GM19438 (cell line): ENCODE results near the gene TFAP2E.

Experiments used
- ATAC-seq: cut with Tn5 transposase; IDR thresholded peaks from one replicate; pipeline ENCODE4 v1.9.1; 2021; ENCODE audit warnings: low read depth; ENCODE audit not compliant: unreplicated experiment

Gene TFAP2E

DNA sequence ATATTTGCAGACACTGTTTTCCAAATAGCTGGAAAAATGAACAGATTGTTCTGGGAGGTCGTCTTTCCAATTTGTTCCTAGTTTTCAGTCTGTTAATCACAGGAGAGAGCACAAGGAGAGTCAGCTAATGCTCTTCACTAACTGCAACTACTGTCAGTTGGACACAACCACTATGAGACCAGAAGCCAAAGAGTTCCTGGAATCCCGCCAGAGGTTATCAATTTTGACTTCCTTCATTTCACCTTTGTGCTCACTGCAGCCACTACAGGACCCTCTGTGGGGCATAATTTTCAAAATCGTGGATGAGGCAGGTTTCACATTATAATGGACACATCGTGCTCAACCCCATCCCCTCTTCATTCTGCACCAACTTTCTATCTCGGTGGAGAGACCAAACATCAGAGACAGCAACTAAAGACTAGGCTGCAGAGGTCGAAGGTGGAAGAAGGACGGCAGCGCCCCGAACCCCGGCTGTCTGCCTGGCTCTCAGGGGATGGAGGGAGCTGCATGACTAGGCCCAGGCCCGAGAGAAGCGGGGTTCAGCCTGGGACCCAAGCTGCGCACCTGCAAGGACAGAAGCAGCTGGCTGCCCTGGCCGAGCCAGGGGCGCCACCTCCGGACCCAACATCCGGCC lies 16.5 kb upstream of the TFAP2E start:
- ATAC-seq = no peak

DNA sequence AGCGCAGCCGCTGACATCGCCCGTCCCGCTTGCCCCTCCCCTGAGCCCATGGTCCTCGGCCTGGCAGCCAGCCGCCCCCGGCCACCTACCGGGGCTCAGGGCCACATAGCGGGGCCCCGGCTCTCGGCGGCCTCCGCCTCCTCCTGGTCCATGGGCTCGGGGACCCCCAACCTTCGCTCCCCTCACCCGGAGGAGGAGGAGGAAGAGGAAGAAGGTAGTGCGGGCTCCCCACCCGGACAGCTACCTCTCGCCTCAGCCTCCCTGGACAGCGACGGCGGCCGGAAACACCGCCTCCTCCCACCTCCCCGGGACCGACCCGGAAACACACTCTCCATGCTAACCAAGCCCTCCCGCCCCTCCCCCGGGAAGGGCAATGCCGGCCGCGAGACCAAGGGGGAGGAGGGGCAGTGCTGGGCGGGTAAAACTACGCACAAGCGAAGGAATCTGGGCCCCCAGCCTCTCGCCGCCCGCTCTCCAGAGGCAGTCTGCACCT lies 15.9 kb upstream of the TFAP2E start, which contains the start of gene KIAA0319L:
Gene KIAA0319L (minus strand): TSS at position 286 of the 493 bp plus-strand sequence. CDS start 2,912 bp downstream, outside the sequence.
- ATAC-seq = peak; percentile 83

DNA sequence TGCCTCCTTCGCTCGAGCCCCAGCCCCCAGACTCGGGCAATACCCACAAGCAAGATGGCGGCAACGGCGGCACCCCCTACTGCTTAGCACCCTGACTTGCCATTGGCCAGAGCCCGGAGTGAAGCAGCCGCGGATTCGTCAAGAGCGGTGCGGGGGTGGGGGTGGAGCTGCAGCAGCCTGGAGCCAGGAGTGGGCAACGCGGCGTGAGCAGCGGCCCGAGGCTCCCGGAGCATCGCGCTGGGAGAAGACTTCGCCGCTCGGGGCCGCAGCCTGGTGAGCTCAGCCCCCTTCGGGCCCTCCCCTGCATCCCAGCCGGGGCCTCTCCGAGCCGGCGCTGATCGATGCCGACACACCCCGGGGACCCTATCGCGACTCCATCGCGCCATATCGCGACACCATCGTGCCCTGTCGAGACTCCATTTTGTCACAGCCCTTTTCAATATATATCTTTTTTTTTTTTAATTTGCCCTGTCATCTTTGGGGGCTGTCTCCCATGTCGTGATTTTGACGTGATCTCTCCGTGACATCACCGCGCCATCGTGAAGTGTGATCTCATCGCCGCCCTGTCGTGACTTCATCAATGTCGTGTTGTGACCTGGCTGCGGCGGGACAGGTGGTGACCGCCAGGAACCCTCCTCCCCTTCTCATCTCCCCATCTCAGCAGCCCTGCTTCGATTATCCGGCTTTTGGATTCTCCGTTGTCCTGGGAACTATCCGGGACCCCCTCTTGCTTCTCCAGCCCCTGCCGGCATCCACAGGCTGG lies 15.3 kb upstream of the TFAP2E start, which contains the start of gene NCDN:
Gene NCDN (plus strand): TSS at position 189 of the 763 bp plus-strand sequence. CDS start 392 bp downstream, at position 581.
- peak; percentile 84 for ATAC-seq

DNA sequence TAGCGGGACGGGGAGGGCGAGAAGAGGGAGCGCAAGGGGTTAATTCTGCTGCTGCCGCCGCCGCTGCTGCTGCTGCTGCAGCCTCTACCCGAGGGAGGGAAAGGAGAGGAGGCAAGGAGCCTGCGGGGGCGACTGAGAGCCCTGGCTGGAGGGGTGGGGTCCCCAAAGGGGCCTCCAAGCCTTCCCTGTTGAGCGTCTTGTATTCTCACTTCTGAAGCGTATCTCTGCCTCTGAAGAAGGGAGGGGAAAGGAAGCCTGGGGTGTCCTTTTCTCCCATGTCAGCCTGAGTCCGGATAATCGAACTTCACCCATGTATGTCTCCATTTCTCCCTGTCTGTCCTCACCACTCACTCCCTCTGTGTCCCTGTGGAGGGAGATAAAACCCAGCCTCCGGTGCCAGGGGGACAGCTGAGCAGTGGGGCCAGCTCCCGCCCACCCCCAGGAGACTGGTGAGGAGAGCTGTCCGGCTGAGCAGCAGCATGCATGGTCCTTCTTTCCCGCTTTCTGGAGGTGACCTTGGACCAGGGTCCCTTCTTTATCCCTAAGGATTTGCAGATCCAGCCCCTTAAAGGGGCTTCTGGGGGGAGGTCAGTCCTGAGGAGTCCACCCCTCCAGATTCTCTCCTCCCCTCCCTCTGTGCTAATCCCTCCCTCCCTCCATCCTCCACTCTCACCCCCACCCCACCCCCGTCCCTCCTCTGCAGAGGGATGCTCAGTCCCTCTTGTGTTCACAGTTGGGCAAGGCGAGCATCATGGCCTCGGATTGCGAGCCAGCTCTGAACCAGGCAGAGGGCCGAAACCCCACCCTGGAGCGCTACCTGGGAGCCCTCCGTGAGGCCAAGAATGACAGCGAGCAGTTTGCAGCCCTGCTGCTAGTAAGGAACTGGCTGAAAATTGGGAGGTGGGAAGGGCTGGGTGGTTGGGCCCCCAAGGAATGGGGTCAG lies 14.5 kb upstream of the TFAP2E start:
- no peak for ATAC-seq

DNA sequence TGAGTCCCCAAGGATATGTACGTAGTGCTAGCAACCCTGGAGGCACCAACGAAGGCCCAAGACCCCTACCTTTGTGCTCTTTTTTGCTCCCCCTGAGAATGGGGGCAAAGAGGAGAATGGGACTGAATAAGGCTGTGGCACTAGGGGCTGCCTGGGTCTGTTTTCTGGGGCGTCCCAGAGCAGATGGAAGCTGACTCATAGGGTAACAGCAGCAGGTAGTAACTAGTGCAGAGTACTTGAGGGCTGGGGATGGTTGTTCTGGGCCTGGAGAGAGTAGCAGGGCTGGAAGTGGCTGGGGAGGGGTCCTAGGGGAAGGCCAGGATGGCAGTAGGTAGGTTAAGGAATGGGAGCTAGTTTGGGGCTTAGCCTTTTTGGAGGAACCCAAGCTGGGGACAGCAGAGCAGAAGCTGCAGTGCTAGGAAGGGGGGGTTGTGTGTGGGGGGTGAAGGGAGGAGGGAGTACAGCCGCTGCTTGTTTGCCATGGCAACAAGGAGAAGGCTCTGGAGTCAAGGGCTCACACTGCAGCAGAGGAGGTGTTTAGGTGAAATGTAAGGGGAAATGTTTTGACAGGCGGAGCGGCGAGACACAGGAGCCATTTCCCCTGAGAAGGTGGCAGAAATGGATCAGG lies 13.7 kb upstream of the TFAP2E start:
- ATAC-seq = no peak

DNA sequence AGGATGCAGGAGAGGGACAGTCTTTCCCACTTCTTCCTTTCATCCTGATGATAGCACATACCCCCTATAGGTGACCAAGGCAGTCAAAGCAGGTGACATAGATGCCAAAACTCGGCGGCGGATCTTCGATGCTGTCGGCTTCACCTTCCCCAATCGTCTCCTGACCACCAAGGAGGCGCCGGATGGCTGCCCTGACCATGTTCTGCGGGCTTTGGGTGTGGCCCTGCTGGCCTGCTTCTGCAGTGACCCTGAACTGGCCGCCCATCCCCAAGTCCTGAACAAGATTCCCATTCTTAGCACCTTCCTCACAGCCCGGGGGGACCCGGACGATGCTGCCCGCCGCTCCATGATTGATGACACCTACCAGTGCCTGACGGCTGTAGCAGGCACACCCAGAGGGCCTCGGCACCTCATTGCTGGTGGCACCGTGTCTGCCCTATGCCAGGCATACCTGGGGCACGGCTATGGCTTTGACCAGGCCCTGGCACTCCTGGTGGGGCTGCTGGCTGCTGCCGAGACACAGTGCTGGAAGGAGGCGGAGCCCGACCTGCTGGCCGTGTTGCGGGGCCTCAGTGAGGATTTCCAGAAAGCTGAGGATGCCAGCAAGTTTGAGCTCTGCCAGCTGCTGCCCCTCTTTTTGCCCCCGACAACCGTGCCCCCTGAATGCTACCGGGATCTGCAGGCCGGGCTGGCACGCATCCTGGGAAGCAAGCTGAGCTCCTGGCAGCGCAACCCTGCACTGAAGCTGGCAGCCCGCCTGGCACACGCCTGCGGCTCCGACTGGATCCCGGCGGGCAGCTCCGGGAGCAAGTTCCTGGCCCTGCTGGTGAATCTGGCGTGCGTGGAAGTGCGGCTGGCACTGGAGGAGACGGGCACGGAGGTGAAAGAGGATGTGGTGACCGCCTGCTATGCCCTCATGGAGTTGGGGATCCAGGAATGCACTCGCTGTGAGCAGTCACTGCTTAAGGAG lies 12.6 kb upstream of the TFAP2E start:
- no peak for ATAC-seq

DNA sequence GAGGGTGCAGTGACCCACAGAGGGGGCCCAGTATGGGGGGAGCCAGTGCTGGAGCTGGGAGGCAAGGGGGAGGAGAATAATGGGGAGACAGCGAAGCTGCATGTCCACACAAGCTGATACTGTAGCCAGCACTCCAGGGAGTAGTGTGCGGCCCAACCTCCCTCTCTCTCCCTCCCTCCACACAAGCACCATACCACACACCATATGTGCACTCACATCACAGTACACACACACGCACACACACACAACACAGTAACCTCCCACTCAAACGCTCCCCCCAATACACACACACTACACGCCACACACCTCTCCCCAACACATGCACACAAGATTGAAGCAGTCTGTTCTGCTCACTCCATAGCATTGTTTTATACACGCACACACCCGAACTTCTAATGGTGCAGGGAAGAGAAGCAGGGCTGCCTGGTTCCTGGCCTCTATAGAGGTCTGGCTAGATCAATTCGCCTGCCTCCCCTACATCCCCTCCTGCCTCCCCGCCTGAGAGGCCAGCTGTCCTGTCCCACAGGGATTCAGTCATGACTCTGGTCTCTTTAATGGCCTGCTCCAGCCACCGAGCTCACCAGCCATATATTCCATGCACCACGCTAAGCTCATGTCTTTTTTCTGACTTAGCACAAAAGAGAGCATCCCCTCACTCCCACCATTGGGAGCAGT lies 11.7 kb upstream of the TFAP2E start:
- no peak for ATAC-seq

DNA sequence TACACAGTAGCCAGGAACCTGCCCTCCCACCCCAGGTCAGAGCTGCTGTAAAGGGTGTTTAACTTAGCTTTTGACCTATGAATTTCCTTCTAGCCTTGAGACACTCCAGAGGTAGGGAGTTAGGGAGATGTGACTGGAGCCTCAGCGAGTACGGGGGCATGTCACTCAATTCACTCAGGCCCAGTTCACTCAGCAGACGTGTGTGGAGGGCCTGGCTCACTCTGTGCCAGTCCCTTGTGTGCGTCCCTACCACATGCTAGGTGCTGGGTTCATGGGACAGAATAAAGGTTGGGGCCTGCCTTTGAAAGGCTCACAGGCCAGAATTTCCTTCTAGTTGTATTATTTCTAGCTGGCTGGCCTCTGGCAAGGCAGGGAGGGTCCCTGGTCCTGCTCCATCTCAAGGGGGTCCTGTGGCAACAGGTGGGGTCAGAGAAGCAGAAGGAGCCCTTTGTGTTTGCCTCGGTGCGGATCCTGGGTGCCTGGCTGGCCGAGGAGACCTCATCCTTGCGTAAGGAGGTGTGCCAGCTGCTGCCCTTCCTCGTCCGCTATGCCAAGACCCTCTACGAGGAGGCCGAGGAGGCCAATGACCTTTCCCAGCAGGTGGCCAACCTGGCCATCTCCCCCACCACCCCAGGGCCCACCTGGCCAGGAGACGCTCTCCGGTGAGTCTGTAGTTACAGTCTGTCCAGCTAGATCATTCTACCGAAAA lies 11.0 kb upstream of the TFAP2E start:
- ATAC-seq = no peak

DNA sequence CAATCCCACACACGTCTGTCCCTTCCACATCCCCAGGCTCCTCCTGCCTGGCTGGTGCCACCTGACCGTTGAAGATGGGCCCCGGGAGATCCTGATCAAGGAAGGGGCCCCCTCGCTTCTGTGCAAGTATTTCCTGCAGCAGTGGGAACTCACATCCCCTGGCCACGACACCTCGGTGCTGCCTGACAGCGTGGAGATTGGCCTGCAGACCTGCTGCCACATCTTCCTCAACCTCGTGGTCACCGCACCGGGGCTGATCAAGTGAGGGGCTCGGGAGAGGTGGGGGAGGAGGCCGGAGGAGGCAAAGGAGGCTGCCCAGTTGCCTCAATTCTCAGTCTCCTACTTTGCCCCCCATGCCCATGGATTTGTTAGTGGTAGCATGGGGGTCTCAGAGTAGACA lies 9.9 kb upstream of the TFAP2E start:
- no peak for ATAC-seq

DNA sequence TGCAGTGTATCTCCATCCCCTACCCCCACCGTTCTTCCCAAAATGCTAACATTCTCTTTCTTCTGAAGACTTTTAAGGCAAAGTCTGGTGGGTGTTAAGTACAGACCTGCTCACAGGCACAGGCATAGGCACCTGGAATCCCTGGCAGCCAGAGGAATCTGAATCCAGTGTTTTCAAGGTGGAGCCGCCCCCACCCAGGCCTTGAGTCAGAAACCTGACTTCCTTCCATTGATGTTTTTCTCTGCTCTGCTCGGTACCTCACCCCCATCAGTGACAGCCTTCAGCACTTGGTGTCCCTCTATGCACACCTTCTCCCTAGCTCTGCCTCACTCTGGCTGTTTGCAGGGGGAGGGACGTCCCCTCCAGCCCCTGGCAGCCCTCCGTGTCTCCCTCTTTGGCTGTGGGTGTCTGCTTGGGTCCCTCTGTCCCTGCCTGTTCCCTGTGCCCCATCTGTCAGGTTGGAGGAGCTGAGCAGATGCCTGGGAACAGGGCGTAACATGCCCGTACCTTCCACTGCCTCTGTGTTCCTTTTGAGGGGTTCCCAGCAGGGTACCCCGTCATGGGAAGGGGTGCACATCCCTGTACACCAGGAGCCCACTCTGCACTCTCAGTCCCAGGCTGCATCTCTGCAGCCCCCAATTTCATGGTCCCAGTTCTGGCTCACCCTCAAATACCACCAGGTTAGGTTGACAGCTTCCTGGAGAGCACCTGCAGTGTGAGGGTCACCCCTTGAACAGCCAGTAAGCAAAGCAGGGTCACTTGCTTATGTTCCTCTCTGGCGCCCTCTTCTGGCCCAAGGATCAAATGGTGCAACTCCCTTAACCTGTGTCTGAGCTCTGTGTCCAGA lies 8.9 kb upstream of the TFAP2E start:
- no peak for ATAC-seq

DNA sequence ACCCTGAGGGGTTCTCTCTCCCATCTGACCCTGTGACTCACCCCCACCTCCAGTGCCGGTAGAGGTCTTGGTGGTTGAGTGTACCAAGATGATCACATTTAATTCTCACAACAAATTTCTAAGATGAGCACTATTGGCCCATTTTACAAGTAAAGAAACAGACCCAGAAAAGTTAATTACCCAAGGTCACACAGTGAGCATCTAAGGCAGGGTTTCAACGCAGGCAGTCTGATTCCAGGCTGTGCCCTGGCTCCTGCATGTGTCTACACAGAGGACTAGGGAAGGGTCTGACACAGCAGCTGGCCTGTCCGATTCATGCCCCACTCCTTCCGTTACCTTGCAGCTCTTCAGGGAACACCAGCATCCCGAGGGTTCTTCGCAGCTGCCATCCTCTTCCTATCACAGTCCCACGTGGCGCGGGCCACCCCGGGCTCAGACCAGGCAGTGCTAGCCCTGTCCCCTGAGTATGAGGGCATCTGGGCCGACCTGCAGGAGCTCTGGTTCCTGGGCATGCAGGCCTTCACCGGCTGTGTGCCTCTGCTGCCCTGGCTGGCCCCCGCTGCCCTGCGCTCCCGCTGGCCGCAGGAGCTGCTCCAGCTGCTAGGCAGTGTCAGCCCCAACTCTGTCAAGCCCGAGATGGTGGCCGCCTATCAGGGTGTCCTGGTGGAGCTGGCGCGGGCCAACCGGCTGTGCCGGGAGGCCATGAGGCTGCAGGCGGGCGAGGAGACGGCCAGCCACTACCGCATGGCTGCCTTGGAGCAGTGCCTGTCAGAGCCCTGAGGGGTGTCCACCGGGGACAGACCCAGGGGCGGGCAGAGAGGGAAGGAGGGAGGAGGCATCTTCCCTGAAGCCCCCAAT lies 8.0 kb upstream of the TFAP2E start:
- ATAC-seq = no peak

DNA sequence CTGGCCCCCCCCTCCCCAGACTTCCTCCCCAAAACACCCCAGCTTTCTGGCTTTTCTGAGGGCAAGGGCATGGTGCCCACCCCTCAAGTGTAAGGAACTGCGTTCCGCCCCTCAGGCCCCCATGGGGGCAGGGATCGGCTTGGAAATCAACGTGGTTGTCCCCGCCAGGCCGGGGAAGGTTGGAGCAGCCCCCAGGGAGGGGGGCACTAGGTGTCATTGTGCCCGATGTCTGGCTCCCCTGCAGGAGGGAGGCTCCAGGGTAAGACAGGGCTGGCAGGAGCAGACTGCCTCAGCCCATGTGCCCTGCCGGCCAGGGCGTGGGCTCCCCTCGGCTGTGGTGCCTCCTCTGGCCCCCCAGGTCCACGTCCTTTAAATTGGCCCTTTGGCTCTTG lies 7.4 kb upstream of the TFAP2E start:
- ATAC-seq = no peak

DNA sequence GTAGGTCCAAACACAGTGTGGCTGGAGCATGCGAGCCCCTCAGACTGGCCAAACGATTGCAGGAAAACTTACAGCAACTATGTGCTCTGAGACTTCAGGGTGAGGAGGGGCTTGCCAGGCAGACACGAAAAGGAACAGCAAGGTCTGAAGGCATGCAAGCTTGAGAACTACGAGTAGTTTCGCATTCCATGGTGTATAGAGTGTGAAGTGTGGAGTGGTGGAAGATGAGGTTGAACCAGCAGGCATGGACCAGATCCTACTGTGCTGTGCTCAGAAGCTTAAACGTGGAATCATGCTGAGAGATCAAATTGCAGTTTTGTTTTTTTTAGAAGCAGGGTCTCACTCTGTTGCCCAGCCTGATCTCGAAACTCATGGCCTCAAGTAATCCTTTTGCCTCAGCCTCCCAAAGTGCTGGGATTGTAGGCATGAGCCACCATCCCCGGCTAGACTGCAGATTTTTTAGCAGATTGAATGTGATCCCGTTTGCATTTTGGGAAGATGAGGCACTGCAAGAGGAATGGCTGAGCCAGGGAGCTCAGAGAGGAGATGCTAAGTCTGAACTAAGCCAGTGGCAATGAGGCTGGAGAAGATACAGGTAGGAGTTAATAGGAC lies 5.1 kb upstream of the TFAP2E start:
- ATAC-seq = no peak

DNA sequence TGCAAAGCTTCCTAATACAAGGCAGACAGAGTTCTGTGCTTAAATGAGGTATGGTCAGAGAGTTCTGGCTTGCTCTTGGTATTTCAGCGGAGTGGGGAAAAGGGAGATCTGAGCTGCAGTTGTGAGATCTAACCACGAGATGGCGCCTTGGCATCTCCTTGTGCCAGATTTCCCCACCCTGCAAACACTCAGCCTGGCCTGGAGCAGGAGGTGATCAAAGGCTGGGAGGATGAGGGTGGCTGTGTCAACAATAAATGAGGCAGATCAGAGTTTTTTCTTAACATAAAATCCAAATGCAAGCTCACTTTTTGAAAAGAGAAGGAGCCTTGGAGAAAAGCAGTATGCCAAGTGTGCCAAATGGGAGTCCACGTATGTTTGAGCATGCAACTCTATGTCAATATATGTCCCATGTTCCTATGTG lies 4.1 kb upstream of the TFAP2E start:
- ATAC-seq = no peak

DNA sequence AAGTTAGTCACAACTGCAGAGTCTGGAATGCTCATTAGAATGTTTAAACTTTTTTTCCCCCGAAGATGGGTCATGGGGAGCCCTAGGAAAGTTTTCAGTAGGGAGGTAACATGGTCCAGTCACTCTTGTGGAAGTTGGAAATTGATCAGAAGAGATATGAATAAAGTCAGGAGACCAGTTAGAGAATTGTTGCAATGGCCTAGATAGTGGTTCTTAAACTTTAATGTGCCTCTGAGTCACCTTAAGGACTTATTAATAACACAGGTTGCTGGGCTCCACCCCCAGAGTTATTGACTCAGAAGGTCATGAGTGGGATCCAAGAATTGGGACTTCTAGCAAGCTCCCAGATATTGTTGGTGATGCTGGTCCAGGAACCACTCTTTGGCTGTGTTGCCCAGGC lies 3.2 kb upstream of the TFAP2E start:
- no peak for ATAC-seq
